Daoy (cell line): ENCODE measurements around the gene KLF13. TPM values are rescaled to one million over a fixed set of nuclear protein-coding genes. Genes with fewer than 3 reads are reported as not detected.
"Not testable (repeated sequence)": the region's sequence is repeated elsewhere in the genome, so short reads cannot be mapped to it uniquely, and the experiment has no call there.

Experiments used
- DNase-seq: peaks from one replicate; pipeline ENCODE4 v3.0.0-alpha.2; 2015; ENCODE audit warnings: low read depth
- total RNA-seq: library from RNA; depleted of rRNA; stranded (reverse); fragments of >200 nt; shearing (Covaris generic); gene quantifications from 2 replicates; pipeline ENCODE4 v1.2.3, GENCODE V29; 2014

The KLF13 gene
- total RNA-seq, 1 experiment from 2014 or later, result 21.4 TPM

- DNase-seq, result no peak
Observed at GRCh38 chr15:31345606-31346366, 19.2 kb downstream of the KLF13 start.

GRCh38 chr15:31346367-31347066 lies 19.9 kb downstream of the KLF13 start:
- no peak for DNase-seq

GRCh38 chr15:31347067-31347975 lies 20.7 kb downstream of the KLF13 start:
- no peak for DNase-seq

- no peak for DNase-seq
Observed at GRCh38 chr15:31347981-31348803, 21.6 kb downstream of the KLF13 start.

GRCh38 chr15:31349233-31350141 lies 22.9 kb downstream of the KLF13 start:
- no peak for DNase-seq

- no peak for DNase-seq
Observed at GRCh38 chr15:31350771-31351170, 24.1 kb downstream of the KLF13 start.

GRCh38 chr15:31352339-31352751 lies 25.7 kb downstream of the KLF13 start:
- DNase-seq, result no peak

GRCh38 chr15:31352911-31353811 lies 26.5 kb downstream of the KLF13 start:
- no peak for DNase-seq

GRCh38 chr15:31353931-31354330 lies 27.3 kb downstream of the KLF13 start:
- no peak for DNase-seq

GRCh38 chr15:31356097-31356496 lies 29.5 kb downstream of the KLF13 start:
- DNase-seq, result not testable (repeated sequence)

- DNase-seq, result no peak
Observed at GRCh38 chr15:31357148-31357547, 30.5 kb downstream of the KLF13 start.

GRCh38 chr15:31358163-31358562 lies 31.5 kb downstream of the KLF13 start:
- no peak for DNase-seq

- no peak for DNase-seq
Observed at GRCh38 chr15:31358957-31359701, 32.5 kb downstream of the KLF13 start.

GRCh38 chr15:31359702-31360111 lies 33.1 kb downstream of the KLF13 start:
- DNase-seq, result no peak

- DNase-seq, result no peak
Observed at GRCh38 chr15:31360158-31360561, 33.5 kb downstream of the KLF13 start.

GRCh38 chr15:31360843-31361763 lies 34.5 kb downstream of the KLF13 start:
- DNase-seq, result no peak

GRCh38 chr15:31361764-31362515 lies 35.3 kb downstream of the KLF13 start:
- DNase-seq, result no peak
